Adipocyte (in vitro differentiated cells): ENCODE measurements around the gene NFKB1.

ENCODE experiments used
- DNase-seq: peaks from one replicate; pipeline ENCODE4 v3.0.0-alpha.2; 2015; ENCODE audit warnings: low read depth
- H3K27me3 ChIP-seq: replicated peaks from 2 replicates; pipeline ENCODE4 v1.7.0; 2013; ENCODE audit warnings: mild to moderate bottlenecking, low read length, moderate library complexity; ENCODE audit not compliant: control insufficient read depth, insufficient read depth
- H3K36me3 ChIP-seq: 2 replicates; pipeline ENCODE4 v1.7.0; 2013; ENCODE audit warnings: low read length, mild to moderate bottlenecking, moderate library complexity; ENCODE audit not compliant: control insufficient read depth, insufficient read depth, severe bottlenecking
- H3K4me1 ChIP-seq: 2 replicates; pipeline ENCODE4 v1.7.0; 2013; ENCODE audit warnings: mild to moderate bottlenecking, low read length, moderate library complexity; ENCODE audit not compliant: control insufficient read depth, insufficient read depth
- H3K4me3 ChIP-seq: 2 replicates; pipeline ENCODE4 v1.7.0; 2013; ENCODE audit warnings: mild to moderate bottlenecking, low read length, moderate library complexity
- H3K9ac ChIP-seq: 2 replicates; pipeline ENCODE4 v1.7.0; 2013; ENCODE audit warnings: mild to moderate bottlenecking, low read length, moderate library complexity
- H3K9me3 ChIP-seq: 2 replicates; pipeline ENCODE4 v1.7.0; 2013; ENCODE audit warnings: mild to moderate bottlenecking, low read length, moderate library complexity; ENCODE audit not compliant: control insufficient read depth

Gene NFKB1

GRCh38 chr4:102502543-102502818 lies 1.3 kb downstream of the NFKB1 start:
- H3K9ac ChIP-seq: peak overlapping the region; percentile 96
- no peaks in the 10 kb centered on the region for H3K27me3 ChIP-seq
- peaks cover 37% of the 10 kb centered on the region for H3K4me1 ChIP-seq
- DNase-seq: no peak
- peak overlapping the region; percentile 93 for H3K4me3 ChIP-seq
- H3K36me3 ChIP-seq: no peaks in the 10 kb centered on the region
- H3K9me3 ChIP-seq: no peaks in the 10 kb centered on the region

DNA sequence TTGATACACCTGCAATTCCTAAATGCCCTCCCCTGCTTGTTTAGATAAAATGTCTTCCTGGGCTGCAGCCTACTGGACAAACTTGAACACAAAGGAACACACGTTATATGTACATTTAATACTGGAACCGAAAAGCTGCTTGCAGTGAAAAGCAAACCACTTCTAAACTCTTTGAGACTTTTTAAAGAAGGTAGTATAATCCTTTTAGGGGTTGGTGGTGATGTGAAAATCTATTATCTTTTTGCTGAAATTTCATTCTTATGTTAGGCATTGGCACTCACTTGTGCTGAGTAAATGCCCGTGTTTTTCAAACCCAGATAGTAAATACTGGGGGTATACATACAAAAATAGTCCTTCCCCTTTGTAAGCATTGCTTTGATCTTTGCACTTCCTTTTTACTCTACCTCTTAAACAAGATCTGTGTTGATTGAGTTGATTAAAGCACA lies 2.2 kb downstream of the NFKB1 start:
- H3K9ac ChIP-seq: peak overlapping the region; percentile 96
- H3K4me1 ChIP-seq: peaks cover 45% of the 10 kb centered on the region
- H3K4me3 ChIP-seq: peak overlapping the region; percentile 93
- H3K9me3 ChIP-seq: no peaks in the 10 kb centered on the region
- no peaks in the 10 kb centered on the region for H3K27me3 ChIP-seq
- H3K36me3 ChIP-seq: no peaks in the 10 kb centered on the region
- peak; percentile 12 for DNase-seq

GRCh38 chr4:102503831-102504786 lies 3.0 kb downstream of the NFKB1 start:
- no peak overlapping the region for H3K9ac ChIP-seq
- no peaks in the 10 kb centered on the region for H3K27me3 ChIP-seq
- no peaks in the 10 kb centered on the region for H3K36me3 ChIP-seq
- H3K4me3 ChIP-seq: peak overlapping the region; percentile 93
- no peaks in the 10 kb centered on the region for H3K9me3 ChIP-seq
- peaks cover 46% of the 10 kb centered on the region for H3K4me1 ChIP-seq
- DNase-seq: no peak

GRCh38 chr4:102504941-102505340 lies 3.8 kb downstream of the NFKB1 start:
- H3K9me3 ChIP-seq: no peaks in the 10 kb centered on the region
- no peaks in the 10 kb centered on the region for H3K27me3 ChIP-seq
- no peak for DNase-seq
- H3K4me3 ChIP-seq: no peak overlapping the region
- H3K9ac ChIP-seq: no peak overlapping the region
- H3K4me1 ChIP-seq: peaks cover 51% of the 10 kb centered on the region
- H3K36me3 ChIP-seq: no peaks in the 10 kb centered on the region

GRCh38 chr4:102505708-102506107 lies 4.5 kb downstream of the NFKB1 start:
- Histone ChIP-seq H3K4me3 (no peak overlapping the region), H3K4me1 (peaks cover 44% of the 10 kb centered on the region), H3K9ac (no peak overlapping the region), H3K9me3 (no peaks in the 10 kb centered on the region), H3K36me3 (no peaks in the 10 kb centered on the region), H3K27me3 (no peaks in the 10 kb centered on the region)
- no peak for DNase-seq

DNA sequence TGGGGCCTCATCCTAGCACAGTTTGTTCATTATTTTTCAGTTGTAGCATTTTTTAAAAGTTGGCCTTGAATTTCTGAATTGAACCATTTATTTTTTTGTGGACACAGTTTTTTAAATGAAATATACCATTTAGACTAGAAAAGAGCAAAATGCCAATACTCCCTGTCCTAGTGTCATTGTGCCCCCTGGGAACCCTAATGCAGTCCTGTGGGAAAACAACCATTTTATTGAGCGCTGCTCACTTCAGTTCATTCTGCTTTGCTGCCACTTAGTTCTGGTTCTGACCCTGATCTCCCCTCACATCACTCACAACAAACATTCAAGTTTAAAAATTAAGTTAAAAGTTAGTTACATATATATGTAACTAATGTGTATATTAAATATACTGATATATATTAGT lies 5.4 kb downstream of the NFKB1 start:
- H3K36me3 ChIP-seq: no peaks in the 10 kb centered on the region
- H3K9me3 ChIP-seq: no peaks in the 10 kb centered on the region
- no peak for DNase-seq
- H3K9ac ChIP-seq: no peak overlapping the region
- H3K4me3 ChIP-seq: no peak overlapping the region
- H3K27me3 ChIP-seq: no peaks in the 10 kb centered on the region
- H3K4me1 ChIP-seq: peaks cover 44% of the 10 kb centered on the region

DNA sequence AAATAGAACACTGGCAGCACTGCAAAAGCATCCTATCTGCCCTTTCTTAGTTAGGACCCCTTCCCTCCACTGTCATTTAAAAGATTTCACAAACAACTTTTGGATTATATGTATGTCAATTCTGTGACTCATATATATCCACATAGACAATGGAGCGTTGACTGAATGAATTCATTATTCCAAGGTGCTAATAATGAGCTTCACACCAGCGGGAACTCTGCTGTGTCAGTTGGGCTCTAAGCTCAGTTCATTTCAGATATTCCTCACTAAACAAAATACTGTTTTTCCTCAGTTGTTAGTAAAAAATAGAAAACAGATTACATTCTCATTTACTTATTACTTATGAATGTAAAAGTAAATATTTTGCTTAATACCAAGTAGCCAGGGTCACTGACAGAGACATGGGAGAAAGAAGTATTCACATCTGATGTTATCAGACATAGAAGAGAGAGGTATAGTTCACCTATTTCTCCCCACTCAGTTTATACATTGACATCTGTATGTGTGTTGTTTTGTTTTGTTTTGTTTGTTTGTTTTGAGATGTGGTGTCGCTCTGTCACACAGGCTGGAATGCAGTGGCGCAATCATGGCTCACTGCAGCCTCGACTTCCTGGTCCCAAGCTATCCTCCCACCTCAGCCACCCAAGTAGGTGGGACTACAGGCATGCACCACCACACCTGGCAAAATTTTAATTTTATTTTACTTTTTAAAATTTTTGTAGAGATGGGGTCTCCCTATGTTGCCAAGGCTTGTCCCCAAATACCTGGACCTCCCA lies 10.9 kb downstream of the NFKB1 start:
- no peak overlapping the region for H3K9ac ChIP-seq
- no peaks in the 10 kb centered on the region for H3K27me3 ChIP-seq

DNA sequence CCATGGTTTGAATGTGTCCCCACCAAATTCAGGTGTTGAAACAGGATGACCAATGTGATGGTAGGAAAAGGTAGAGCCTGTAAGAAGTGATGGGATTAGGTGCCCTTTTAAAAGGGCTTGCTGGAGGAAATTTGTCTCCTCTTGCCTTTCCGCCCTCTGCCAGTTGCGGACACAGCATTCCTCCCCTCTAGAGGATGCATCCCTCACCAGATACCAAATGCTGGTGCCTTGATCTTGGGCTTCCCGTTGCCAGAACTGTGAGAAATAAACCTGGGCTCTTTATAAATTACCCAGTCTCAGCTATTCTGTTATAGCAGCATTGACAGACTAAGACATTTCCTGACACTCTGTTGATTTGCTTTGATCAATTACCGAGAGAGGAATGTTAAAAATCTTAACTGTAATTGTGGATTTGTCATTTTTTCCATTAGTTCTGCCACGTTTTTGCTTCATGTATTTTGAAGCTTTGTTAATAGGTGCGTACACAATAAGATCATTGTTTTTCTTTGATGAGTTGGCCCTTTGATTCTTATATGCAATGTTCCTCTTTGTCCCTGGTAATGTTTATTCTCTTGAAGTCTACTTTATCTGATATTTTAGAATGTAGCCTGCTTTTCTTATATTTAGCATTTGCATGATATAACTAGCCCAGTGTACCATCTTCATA lies 13.3 kb downstream of the NFKB1 start:
- H3K27me3 ChIP-seq: no peaks in the 10 kb centered on the region

More for the DNA sequence above, 10.9 kb downstream of the NFKB1 start:
- peaks cover 14% of the 10 kb centered on the region for H3K4me1 ChIP-seq
- no peak for DNase-seq
- no peaks in the 10 kb centered on the region for H3K9me3 ChIP-seq
- no peak overlapping the region for H3K4me3 ChIP-seq
- H3K36me3 ChIP-seq: no peaks in the 10 kb centered on the region

DNA sequence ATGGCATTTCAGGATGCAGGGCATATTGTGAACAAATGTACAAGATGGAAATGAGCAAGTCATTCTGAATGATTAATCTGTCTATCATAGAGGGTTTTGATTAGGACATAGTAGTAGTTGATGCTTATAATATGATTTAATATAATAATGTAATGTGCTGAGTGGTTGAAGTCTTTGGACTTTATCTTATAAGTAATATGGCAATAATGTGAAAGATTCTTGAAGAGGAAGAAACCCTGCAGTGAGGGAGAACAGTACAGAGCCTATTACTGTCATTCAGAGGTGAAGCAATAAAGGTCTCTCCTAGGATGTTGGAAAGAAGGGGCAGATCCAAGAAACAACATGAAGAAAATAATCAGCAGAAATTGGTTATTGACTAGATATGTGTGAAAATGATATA lies 16.6 kb downstream of the NFKB1 start:
- H3K36me3 ChIP-seq: no peaks in the 10 kb centered on the region
- H3K4me3 ChIP-seq: no peak overlapping the region
- H3K9me3 ChIP-seq: no peaks in the 10 kb centered on the region
- H3K9ac ChIP-seq: no peak overlapping the region
- H3K4me1 ChIP-seq: peaks cover 9% of the 10 kb centered on the region
- no peak for DNase-seq
- no peaks in the 10 kb centered on the region for H3K27me3 ChIP-seq

More for the DNA sequence above, 13.3 kb downstream of the NFKB1 start:
- DNase-seq: no peak
- Histone ChIP-seq H3K9me3 (no peaks in the 10 kb centered on the region), H3K9ac (no peak overlapping the region), H3K4me3 (no peak overlapping the region), H3K4me1 (peaks cover 3% of the 10 kb centered on the region), H3K36me3 (no peaks in the 10 kb centered on the region)

GRCh38 chr4:102518703-102519131 lies 17.6 kb downstream of the NFKB1 start:
- Histone ChIP-seq H3K9ac (no peak overlapping the region), H3K9me3 (no peaks in the 10 kb centered on the region), H3K4me1 (peaks cover 9% of the 10 kb centered on the region), H3K27me3 (no peaks in the 10 kb centered on the region), H3K36me3 (no peaks in the 10 kb centered on the region), H3K4me3 (no peak overlapping the region)
- DNase-seq: no peak

- Histone ChIP-seq H3K27me3 (no peaks in the 10 kb centered on the region), H3K4me1 (peaks cover 9% of the 10 kb centered on the region), H3K9ac (no peak overlapping the region), H3K4me3 (no peak overlapping the region), H3K36me3 (no peaks in the 10 kb centered on the region), H3K9me3 (no peaks in the 10 kb centered on the region)
- no peak for DNase-seq
Measured at GRCh38 chr4:102519925-102520324, 18.8 kb downstream of the NFKB1 start.
